ENCODE results near the gene ADH1A. TPM values are rescaled to one million over a fixed set of nuclear protein-coding genes. Genes with fewer than 3 reads are reported as not detected.

The ADH1A gene
- not detected in 2 replicates for total RNA-seq (2014; rRNA removed; shearing (Covaris generic))
- not detected in 2 replicates for total RNA-seq (2022)
- Bru-seq, nascent RNA: not detected
- not detected for BruChase-seq, experiment 1, labeled RNA remaining after a 6-hour chase
- not detected for BruChase-seq, experiment 2, labeled RNA remaining after a 2-hour chase
- long read RNA-seq: 0 reads

DNA sequence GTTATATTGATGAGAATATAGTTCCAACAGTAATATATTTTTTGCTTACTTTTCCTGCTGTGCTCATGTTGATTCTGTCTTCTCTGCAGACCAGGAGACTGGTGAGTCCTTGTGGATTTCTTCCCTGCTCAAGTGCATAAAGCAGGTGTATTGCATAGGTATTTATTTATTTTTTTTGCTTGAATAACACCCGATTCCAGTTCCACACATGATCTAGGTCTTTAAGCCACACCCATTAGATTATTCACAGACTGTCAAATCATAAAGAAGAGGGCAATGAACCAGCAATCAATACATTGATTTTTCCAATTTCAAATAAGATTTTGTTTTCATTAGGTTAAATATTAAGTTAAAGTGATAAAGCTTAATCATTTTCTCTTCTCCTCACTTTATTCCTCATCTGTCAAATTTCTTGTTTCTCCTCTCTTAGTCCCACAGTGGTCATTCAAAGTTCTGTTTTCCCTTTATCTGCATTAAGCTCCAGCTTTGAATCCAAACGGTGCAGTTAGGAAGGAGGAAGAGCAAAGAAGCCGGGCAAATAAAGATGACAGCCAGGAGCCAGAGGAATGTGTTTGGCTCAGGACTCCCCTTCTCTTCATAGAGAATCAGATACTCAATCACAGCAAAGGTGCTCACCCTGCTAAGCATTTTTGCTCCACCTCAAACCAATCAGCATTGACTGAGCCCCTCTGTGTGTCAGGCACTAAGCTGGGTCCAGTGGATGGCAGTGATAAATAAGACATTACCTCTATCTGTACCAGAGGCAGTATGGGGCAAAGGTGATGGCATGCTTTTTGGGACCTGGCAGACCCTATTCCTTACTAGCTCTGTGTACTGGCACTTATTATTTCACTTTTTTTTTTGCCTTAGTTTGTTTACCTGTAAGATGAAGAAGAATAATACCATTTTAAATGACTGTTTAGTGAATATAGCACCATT is at the start of gene ADH1A:
ADH1A (minus strand) TSS at position 138 of the 939 bp plus-strand sequence; CDS start at position 67, 71 bp downstream.
- Histone ChIP-seq H4K20me1 (ENCODE audit: insufficient read depth, low read length) (no peaks in the 10 kb centered on the region), H3K4me2 (ENCODE audit: low read length) (no peak within 1 kb of the TSS), H3K4me3 (ENCODE audit: low read depth, low read length, poor library complexity, severe bottlenecking) (no peak within 1 kb of the TSS), H3K36me3 (ENCODE audit: insufficient read depth, low read length) (no peaks in the 10 kb centered on the region), H3K9me2 (ENCODE audit: insufficient read depth, low read length) (no peaks in the 10 kb centered on the region), H3K4me1 (ENCODE audit: insufficient read depth, low read length, poor library complexity, severe bottlenecking) (no peaks in the 10 kb centered on the region), H3K9me3 (ENCODE audit: low read length) (no peaks in the 10 kb centered on the region), H2AFZ (ENCODE audit: low read length) (no peak within 1 kb of the TSS), H3K79me2 (ENCODE audit: insufficient read depth, low read depth, low read length) (no peaks in the 10 kb centered on the region), H3K27ac (ENCODE audit: low read depth, low read length, poor library complexity, severe bottlenecking) (no peak within 1 kb of the TSS)
- ChIA-PET CTCF (ENCODE audit: unreplicated experiment) (no interaction called here), POLR2A (no interaction called here)
- no peak for TF ChIP-seq EZH2phosphoT487 (IDR thresholded peaks at IDR 0.05; ENCODE audit: borderline replicate concordance, low read depth, low read length)
- TF ChIP-seq, protein P1, sequence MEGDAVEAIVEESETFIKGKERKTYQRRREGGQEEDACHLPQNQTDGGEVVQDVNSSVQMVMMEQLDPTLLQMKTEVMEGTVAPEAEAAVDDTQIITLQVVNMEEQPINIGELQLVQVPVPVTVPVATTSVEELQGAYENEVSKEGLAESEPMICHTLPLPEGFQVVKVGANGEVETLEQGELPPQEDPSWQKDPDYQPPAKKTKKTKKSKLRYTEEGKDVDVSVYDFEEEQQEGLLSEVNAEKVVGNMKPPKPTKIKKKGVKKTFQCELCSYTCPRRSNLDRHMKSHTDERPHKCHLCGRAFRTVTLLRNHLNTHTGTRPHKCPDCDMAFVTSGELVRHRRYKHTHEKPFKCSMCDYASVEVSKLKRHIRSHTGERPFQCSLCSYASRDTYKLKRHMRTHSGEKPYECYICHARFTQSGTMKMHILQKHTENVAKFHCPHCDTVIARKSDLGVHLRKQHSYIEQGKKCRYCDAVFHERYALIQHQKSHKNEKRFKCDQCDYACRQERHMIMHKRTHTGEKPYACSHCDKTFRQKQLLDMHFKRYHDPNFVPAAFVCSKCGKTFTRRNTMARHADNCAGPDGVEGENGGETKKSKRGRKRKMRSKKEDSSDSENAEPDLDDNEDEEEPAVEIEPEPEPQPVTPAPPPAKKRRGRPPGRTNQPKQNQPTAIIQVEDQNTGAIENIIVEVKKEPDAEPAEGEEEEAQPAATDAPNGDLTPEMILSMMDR (conservative IDR thresholded peaks at IDR 0.05; ENCODE audit: low read length): no peak
- intact Hi-C loops (cut with micrococcal nuclease; ENCODE audit: unreplicated experiment): no loop called here
- no TSS peak for BruUV-seq (replicated peaks)
- no peak for DNase-seq (ENCODE audit: low spot score)

DNA sequence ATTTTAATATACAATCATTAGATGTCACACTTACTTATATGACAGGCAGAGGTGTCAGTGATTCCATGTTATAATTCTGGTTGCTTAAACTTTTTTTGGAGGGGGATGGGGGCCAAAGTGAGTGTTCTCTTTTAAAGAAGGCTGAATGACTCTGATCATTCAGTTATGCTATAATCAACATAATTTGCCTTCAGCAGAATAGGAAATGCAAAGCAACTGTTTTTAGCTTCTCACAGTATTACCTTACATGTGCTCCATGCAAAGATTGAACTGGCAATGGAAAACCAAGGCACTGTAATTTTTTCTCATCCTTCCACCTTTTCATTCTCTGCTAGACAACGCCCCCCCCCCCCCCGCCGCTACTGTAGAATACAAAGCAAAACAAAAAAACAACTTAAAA is 48.4 kb upstream of the ADH1A start:
- Histone ChIP-seq H3K36me3 (ENCODE audit: insufficient read depth, low read length) (no peaks in the 10 kb centered on the region), H3K4me1 (ENCODE audit: insufficient read depth, low read length, poor library complexity, severe bottlenecking) (no peaks in the 10 kb centered on the region), H3K27ac (ENCODE audit: low read depth, low read length, poor library complexity, severe bottlenecking) (no peak overlapping the region), H3K9me3 (ENCODE audit: low read length) (no peaks in the 10 kb centered on the region), H2AFZ (ENCODE audit: low read length) (no peak overlapping the region), H4K20me1 (ENCODE audit: insufficient read depth, low read length) (no peaks in the 10 kb centered on the region), H3K79me2 (ENCODE audit: insufficient read depth, low read depth, low read length) (no peaks in the 10 kb centered on the region), H3K9me2 (ENCODE audit: insufficient read depth, low read length) (no peaks in the 10 kb centered on the region), H3K4me2 (ENCODE audit: low read length) (no peak overlapping the region), H3K4me3 (ENCODE audit: low read depth, low read length, poor library complexity, severe bottlenecking) (no peak overlapping the region)
- intact Hi-C loops (cut with micrococcal nuclease; ENCODE audit: unreplicated experiment): no loop called here
- BruUV-seq (replicated peaks): no TSS peak
- ChIA-PET POLR2A (no interaction called here), CTCF (ENCODE audit: unreplicated experiment) (no interaction called here)
- TF ChIP-seq, protein P1 (conservative IDR thresholded peaks at IDR 0.05; ENCODE audit: low read length): no peak
- TF ChIP-seq EZH2phosphoT487 (IDR thresholded peaks at IDR 0.05; ENCODE audit: borderline replicate concordance, low read depth, low read length): no peak
- no peak for DNase-seq (ENCODE audit: low spot score)

DNA sequence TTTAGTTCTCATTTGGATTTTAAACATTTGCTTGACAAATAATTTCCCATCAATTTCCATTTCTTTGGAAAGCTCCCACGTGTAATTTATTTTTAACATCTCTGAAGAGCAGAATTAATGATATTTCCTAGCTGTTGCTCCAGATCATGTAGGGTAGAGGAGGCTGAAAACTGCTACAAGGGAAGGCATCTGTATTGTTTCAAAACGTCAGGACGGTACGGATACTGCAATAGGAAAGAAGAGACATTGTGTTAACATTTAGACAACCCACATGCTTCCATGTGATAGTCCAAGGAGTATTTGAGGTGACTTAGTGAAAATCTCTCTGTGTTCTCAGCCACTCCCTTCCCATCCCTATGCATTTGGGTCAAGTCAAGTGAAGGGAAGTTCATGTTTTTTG is 45.8 kb upstream of the ADH1A start:
- ChIA-PET POLR2A (no interaction called here), CTCF (ENCODE audit: unreplicated experiment) (no interaction called here)
- no peak for TF ChIP-seq EZH2phosphoT487 (IDR thresholded peaks at IDR 0.05; ENCODE audit: borderline replicate concordance, low read depth, low read length)
- TF ChIP-seq, protein P1 (conservative IDR thresholded peaks at IDR 0.05; ENCODE audit: low read length): no peak
- DNase-seq (ENCODE audit: low spot score): no peak
- Histone ChIP-seq H3K4me3 (ENCODE audit: low read depth, low read length, poor library complexity, severe bottlenecking) (no peak overlapping the region), H4K20me1 (ENCODE audit: insufficient read depth, low read length) (no peaks in the 10 kb centered on the region), H3K27ac (ENCODE audit: low read depth, low read length, poor library complexity, severe bottlenecking) (no peak overlapping the region), H3K4me2 (ENCODE audit: low read length) (no peak overlapping the region), H3K79me2 (ENCODE audit: insufficient read depth, low read depth, low read length) (no peaks in the 10 kb centered on the region), H3K9me3 (ENCODE audit: low read length) (no peaks in the 10 kb centered on the region), H3K9me2 (ENCODE audit: insufficient read depth, low read length) (no peaks in the 10 kb centered on the region), H3K36me3 (ENCODE audit: insufficient read depth, low read length) (no peaks in the 10 kb centered on the region), H2AFZ (ENCODE audit: low read length) (no peak overlapping the region), H3K4me1 (ENCODE audit: insufficient read depth, low read length, poor library complexity, severe bottlenecking) (no peaks in the 10 kb centered on the region)
- intact Hi-C loops (cut with micrococcal nuclease; ENCODE audit: unreplicated experiment): no loop called here
- no TSS peak for BruUV-seq (replicated peaks)

Data from OCI-LY7 (cell line).